ENCODE data around the gene GRID1.

The GRID1 gene

GRCh38 chr10:86344714-86345161 lies 21.9 kb downstream of the GRID1 start:
- Histone ChIP-seq H3K9me2 (ENCODE audit: low read depth, low read length) (no peaks in the 10 kb centered on the region), H3F3A (ENCODE audit: insufficient read depth, low read length) (no peaks in the 10 kb centered on the region), H3K9ac (ENCODE audit: low read length) (no peak overlapping the region), H3K4me2 (ENCODE audit: low read length) (no peak overlapping the region), H3K4me3 (ENCODE audit: low read depth, low read length, poor library complexity, severe bottlenecking) (no peak overlapping the region), H3K4me1 (ENCODE audit: insufficient read depth, low read length, severe bottlenecking) (no peaks in the 10 kb centered on the region), H3K27ac (ENCODE audit: low read depth, low read length, poor library complexity, severe bottlenecking) (no peak overlapping the region), H3K36me3 (ENCODE audit: insufficient read depth, low read length) (no peaks in the 10 kb centered on the region), H3K9me3 (ENCODE audit: low read length) (no peaks in the 10 kb centered on the region), H2AFZ (ENCODE audit: low read length) (no peak overlapping the region), H3K27me3 (ENCODE audit: insufficient read depth, low read length) (no peaks in the 10 kb centered on the region), H4K20me1 (ENCODE audit: insufficient read depth, low read length) (no peaks in the 10 kb centered on the region), H3K79me2 (ENCODE audit: insufficient read depth, low read length) (no peaks in the 10 kb centered on the region)
- TF ChIP-seq CTCF (IDR thresholded peaks at IDR 0.05; ENCODE audit: low read length), result no peak
- TF ChIP-seq EZH2 (IDR thresholded peaks at IDR 0.05; ENCODE audit: borderline replicate concordance, low read length), result no peak

- Histone ChIP-seq H3K9me3 (ENCODE audit: low read length) (no peaks in the 10 kb centered on the region), H3K4me1 (ENCODE audit: insufficient read depth, low read length, severe bottlenecking) (no peaks in the 10 kb centered on the region), H3K4me2 (ENCODE audit: low read length) (no peak overlapping the region), H3K27ac (ENCODE audit: low read depth, low read length, poor library complexity, severe bottlenecking) (no peak overlapping the region), H3K27me3 (ENCODE audit: insufficient read depth, low read length) (no peaks in the 10 kb centered on the region), H4K20me1 (ENCODE audit: insufficient read depth, low read length) (no peaks in the 10 kb centered on the region), H3F3A (ENCODE audit: insufficient read depth, low read length) (no peaks in the 10 kb centered on the region), H3K4me3 (ENCODE audit: low read depth, low read length, poor library complexity, severe bottlenecking) (no peak overlapping the region), H3K9me2 (ENCODE audit: low read depth, low read length) (no peaks in the 10 kb centered on the region), H3K36me3 (ENCODE audit: insufficient read depth, low read length) (no peaks in the 10 kb centered on the region), H2AFZ (ENCODE audit: low read length) (no peak overlapping the region), H3K9ac (ENCODE audit: low read length) (no peak overlapping the region), H3K79me2 (ENCODE audit: insufficient read depth, low read length) (no peaks in the 10 kb centered on the region)
- no peak for TF ChIP-seq EZH2 (IDR thresholded peaks at IDR 0.05; ENCODE audit: borderline replicate concordance, low read length)
- TF ChIP-seq CTCF (IDR thresholded peaks at IDR 0.05; ENCODE audit: low read length), result no peak
Observed at GRCh38 chr10:86344281-86344680, 22.3 kb downstream of the GRID1 start.

GRCh38 chr10:86343761-86344160 lies 22.8 kb downstream of the GRID1 start:
- no peak overlapping the region for H3K27ac ChIP-seq (ENCODE audit: low read depth, low read length, poor library complexity, severe bottlenecking)
- no peak overlapping the region for H3K4me3 ChIP-seq (ENCODE audit: low read depth, low read length, poor library complexity, severe bottlenecking)
- H3K4me1 ChIP-seq (ENCODE audit: insufficient read depth, low read length, severe bottlenecking), result no peaks in the 10 kb centered on the region
- no peak overlapping the region for H3K4me2 ChIP-seq (ENCODE audit: low read length)
- no peak overlapping the region for H2AFZ ChIP-seq (ENCODE audit: low read length)
- TF ChIP-seq CTCF (IDR thresholded peaks at IDR 0.05; ENCODE audit: low read length) (no peak), EZH2 (IDR thresholded peaks at IDR 0.05; ENCODE audit: borderline replicate concordance, low read length) (no peak)
- H3F3A ChIP-seq (ENCODE audit: insufficient read depth, low read length), result no peaks in the 10 kb centered on the region
- H4K20me1 ChIP-seq (ENCODE audit: insufficient read depth, low read length), result no peaks in the 10 kb centered on the region
- no peaks in the 10 kb centered on the region for H3K36me3 ChIP-seq (ENCODE audit: insufficient read depth, low read length)
- H3K9me3 ChIP-seq (ENCODE audit: low read length), result no peaks in the 10 kb centered on the region
- no peaks in the 10 kb centered on the region for H3K79me2 ChIP-seq (ENCODE audit: insufficient read depth, low read length)
- no peaks in the 10 kb centered on the region for H3K9me2 ChIP-seq (ENCODE audit: low read depth, low read length)
- H3K27me3 ChIP-seq (ENCODE audit: insufficient read depth, low read length), result no peaks in the 10 kb centered on the region
- H3K9ac ChIP-seq (ENCODE audit: low read length), result no peak overlapping the region
